IPS-18c (cell line): Measurements from ENCODE around the gene CASQ1.

Experiments
- H3K4me3 ChIP-seq: 2 replicates; pipeline ENCODE4 v1.7.0; 2013; ENCODE audit warnings: low read depth, mild to moderate bottlenecking, low read length, moderate library complexity; ENCODE audit not compliant: insufficient read depth
- H3K9me3 ChIP-seq: one replicate; pipeline ENCODE4 v1.6.1; 2013; ENCODE audit warnings: mild to moderate bottlenecking, low read length, moderate library complexity; ENCODE audit not compliant: control insufficient read depth, insufficient read depth

CASQ1 gene

DNA sequence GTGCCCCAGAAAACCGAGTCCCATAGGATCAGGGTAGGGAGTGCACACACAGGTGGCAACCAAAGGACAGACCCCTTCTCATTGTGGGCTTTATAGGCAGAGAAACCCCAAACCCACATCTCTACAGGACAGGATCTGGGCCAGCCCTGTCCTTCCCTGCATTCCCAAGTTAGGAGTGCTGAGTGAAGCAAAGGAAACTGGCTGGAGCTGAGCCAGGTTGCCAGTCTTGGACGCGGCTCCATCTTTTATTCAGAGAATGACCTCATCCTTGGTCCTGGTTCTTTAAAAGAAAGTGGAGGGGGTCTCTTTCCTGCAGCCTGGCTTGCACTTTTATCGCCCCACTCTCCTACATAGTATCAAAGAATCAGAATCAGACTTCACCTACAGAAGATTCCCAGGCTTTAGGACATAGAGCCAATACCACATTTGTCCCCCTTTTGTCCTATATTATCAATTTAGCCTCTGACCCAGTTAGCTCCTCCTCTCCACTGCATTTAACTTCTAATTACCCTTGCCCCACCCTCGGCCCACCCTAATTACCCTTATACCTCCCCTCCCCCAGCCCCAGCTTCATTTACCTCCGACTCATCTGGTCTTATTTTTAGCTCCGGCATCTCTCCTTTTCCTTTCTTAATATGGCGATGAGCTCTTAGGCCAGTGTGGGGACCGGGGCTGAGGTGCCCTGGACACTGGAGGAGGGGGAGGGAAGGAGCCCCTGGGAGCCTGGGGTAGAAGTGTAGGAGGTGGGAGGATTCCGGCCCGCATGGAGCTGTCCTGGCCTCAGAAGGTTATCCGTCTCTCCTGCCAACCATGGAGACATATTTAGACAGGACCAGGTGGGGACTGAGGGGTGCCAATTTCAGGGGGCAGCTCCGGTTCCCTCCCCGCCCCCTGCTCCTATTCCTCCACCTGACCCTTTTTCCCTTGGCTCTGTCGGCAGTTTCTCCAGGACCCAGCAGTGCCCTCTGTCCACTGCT lies at the start of gene CASQ1:
TSS of gene CASQ1 (plus strand) at position 927 of the 977 bp plus-strand sequence. CDS start 177 bp downstream, outside the sequence.
- Histone ChIP-seq H3K9me3 (peaks cover 2% of the 10 kb centered on the region), H3K4me3 (no peak within 1 kb of the TSS)

DNA sequence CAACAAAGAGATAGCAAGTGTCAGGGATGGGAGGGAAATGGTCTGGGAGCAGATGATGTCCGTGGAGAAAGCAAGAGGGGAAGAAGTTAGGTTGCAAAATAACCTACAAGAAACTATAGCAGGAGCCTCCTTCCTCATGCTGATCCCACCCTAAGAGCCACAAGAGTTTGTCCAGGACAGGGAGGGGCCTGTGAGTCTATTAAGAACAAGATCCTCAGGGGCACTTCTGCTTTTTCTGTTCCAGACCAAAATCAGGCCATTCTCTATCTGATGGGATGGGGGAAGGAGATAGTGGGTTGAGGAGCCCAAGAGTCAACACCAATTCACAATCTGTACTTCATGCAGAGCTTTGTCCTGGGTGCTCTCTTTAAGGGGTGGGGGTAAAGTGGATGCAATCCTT lies 46.7 kb upstream of the CASQ1 start:
- Histone ChIP-seq H3K9me3 (peaks cover 5% of the 10 kb centered on the region), H3K4me3 (no peak overlapping the region)

DNA sequence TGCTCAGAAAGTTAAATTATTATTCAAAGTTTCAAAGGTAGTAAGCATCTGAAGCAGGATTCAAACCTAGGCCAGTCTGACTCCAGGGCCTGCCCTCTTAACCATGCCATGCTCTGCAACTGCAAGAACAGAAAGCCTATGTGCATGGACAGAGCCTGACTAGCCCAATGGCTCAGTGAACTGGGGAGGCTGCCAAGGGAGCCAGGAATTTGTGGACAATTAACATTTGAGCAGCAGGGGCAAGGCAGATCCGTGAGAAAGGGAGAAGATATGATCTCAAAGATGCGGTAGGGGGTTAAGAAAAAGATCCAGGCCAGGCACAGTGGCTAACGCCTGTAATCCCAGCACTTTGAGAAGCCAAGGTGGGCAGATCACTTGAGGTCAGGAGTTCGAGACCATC lies 45.5 kb upstream of the CASQ1 start:
- no peak overlapping the region for H3K4me3 ChIP-seq
- H3K9me3 ChIP-seq = peaks cover 5% of the 10 kb centered on the region

DNA sequence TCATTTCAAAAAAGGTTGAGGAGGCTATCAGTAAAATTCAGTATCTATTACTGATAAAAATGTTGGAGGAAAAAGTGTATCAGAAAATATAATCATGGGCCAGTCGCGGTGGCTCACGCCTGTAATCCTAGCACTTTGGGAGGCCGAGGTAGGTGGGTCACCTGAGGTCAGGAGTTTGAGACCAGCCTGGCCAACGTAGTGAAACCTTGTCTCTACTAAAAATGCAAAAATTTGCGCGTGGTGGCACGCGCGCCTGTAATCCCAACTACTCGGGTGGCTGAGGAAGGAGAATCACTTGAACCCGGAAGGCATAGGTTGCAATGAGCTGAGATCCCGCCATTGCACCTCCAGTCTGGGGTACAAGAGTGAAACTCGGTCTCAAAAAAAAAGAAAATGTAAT lies 44.3 kb upstream of the CASQ1 start:
- H3K9me3 ChIP-seq = peaks cover 5% of the 10 kb centered on the region
- no peak overlapping the region for H3K4me3 ChIP-seq

DNA sequence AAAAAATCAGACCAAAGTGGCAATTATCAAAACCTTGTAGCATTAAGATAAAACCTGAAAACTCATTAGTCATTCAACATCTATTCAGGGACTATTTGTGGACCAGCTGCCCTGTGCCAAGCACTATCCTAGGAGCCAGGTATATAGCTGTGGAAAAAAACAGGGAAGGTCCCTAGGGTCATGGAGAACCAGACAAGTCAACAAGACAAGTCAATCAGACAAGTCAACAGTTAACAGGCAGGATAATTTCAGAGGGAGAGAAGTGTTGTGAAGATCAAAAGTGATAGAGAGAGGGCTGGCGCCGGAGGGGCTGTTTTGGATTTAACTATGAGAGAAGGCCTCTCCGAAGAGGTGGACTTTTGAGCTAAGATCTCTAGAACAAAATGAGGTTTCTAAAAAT lies 42.3 kb upstream of the CASQ1 start:
- peaks cover 2% of the 10 kb centered on the region for H3K9me3 ChIP-seq
- H3K4me3 ChIP-seq = no peak overlapping the region

DNA sequence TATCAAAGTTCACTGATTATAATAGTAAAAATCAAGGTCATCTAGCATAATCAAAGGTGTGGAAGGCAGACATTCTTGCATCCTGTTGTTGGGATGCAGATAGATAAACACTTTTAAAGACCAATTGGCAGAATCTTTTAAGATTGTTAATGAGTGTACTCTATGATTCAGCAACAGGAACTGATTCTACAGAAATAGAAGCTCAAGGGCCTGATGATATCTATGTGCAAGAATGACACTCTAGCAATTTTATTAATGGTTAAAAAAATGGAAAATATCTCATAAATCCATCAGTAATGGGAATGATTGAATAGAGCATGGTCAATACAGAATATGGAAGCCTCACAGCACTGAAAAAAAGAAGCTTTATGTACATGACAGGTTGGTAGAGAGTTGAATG lies 41.1 kb upstream of the CASQ1 start:
- H3K4me3 ChIP-seq = no peak overlapping the region
- H3K9me3 ChIP-seq = no peaks in the 10 kb centered on the region

DNA sequence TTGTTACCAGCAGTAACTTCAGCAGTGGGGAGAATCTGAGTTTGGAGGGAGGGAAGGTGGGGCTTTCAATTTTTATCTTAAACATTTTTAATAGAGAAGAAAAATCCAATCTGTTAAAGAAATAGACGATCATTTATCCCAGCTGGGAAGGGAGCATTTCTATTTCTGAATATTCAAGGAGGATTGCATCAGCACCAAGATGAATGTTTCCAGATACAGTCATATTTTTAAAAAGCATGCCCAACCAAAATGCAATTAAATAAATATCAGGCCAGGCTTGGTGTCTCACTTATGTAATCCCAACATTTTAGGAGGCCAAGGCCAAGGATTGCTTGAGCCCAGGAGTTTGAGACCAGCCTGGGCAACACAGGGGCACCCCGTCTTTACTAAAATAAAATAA lies 40.7 kb upstream of the CASQ1 start:
- Histone ChIP-seq H3K4me3 (no peak overlapping the region), H3K9me3 (no peaks in the 10 kb centered on the region)

DNA sequence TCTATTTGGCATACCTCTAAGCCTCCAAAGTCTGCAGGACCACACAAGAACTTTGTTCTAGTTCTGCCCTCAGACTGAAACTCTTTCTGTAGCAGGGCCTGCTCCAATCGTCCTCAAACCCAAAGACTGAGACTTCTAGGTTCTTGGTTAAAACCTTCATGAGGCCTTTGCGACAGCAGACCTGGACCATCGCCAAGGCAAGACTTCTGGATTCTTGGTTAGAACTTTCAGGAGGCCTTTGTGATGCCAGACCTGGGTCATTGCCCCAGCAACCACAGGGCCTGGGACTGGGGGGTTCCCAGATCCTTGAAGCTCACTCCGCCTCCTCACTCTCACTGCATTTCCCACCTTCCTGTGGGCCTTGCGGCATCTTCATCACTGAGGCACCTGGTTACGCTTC lies 39.1 kb upstream of the CASQ1 start, which contains the start of gene ATP1A4:
TSS of gene ATP1A4 (plus strand) at position 301 of the 400 bp plus-strand sequence. CDS start 438 bp downstream, outside the sequence.
- no peak within 1 kb of the TSS for H3K4me3 ChIP-seq
- no peaks in the 10 kb centered on the region for H3K9me3 ChIP-seq

DNA sequence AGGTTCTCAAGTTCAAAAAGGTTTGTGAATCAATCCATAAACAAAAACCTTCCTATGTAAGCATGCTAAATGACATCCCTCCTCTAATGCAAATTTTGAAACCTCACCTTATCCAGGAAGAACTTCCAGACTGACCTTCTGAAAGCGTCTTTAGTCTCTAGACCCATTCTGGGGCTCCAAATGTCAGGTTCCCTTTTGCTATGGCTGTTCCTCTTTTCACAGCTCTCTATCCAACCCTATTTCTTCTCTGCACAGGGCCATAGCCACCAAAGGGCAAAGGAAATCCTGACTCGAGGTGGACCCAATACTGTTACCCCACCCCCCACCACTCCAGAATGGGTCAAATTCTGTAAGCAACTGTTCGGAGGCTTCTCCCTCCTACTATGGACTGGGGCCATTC lies 35.6 kb upstream of the CASQ1 start:
- Histone ChIP-seq H3K4me3 (no peak overlapping the region), H3K9me3 (no peaks in the 10 kb centered on the region)

DNA sequence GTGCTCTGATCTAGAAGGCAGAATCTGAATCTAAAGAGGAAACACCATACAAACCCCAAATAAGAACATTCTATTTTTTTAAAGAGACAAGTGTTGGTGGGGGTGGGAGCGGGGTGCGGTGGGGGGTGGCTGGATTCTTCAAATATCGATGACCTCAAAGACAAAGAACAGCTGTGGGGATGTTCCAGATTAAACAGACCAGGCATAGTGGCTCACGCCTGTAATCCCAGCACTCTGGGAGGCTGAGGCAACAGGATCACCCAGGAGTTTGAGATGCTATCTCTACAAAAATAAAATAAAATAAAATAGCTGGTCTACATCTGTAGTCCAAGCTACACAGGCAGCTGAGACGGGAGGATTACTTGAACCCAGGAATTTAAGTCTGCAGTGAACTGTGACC lies 34.0 kb upstream of the CASQ1 start:
- H3K9me3 ChIP-seq = no peaks in the 10 kb centered on the region
- no peak overlapping the region for H3K4me3 ChIP-seq

DNA sequence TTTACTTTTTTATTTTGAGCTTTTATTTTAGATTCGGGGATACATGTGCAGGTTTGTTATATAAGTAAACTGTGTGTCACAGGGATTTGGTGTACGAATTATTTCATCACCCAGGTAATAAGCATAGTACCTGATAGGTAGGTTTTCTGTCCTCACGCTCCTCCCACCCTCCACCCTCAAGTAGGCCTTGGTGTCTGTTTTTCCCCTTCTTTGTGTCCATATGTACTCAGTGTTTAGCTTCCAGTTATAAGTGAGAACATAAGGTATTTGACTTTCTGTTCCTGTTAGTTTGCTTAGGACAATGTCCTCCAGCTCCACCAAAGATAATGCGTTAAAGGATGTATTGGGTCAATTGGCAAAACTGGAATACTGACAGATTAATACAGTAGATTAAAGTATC lies 33.2 kb upstream of the CASQ1 start:
- no peaks in the 10 kb centered on the region for H3K9me3 ChIP-seq
- no peak overlapping the region for H3K4me3 ChIP-seq

DNA sequence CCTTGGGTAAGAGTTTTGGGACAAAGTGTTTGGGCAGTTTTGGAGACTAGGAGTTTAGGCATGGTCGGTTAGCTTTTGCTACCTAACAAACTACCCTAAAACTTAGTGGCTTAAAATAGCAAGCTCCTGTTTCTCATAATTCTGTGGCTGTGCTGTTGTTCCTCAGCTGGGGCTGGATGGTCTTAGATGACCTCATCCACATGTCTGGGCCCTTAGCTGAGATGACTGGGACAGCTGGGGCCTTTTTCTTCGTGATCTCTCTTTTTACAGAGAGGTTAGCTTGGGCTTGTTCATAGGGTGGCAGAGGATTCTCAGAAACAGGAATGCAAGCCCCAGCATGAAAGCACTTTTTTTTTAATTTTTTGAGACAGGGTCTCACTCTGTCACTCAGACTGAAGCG lies 32.3 kb upstream of the CASQ1 start:
- Histone ChIP-seq H3K4me3 (no peak overlapping the region), H3K9me3 (no peaks in the 10 kb centered on the region)

DNA sequence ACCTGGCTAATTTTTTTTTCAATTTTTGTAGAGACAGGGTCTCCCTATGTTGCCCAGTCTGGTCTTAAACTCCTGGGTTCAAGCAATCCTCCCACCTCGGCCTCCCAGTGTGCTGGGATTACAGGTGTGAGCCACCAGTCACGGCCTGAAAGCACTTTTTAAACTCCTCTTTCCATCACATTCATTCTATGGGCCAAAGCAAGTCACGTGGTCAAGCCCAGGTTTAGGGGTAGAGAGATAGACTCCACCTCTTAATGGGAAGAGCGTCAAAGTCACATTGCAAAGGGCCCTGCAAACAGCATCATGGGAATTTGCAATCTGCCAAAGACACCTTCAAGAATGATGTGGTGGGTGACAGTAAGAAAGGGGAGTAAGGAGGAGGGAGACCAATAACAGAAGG lies 31.8 kb upstream of the CASQ1 start:
- H3K9me3 ChIP-seq = no peaks in the 10 kb centered on the region
- no peak overlapping the region for H3K4me3 ChIP-seq

DNA sequence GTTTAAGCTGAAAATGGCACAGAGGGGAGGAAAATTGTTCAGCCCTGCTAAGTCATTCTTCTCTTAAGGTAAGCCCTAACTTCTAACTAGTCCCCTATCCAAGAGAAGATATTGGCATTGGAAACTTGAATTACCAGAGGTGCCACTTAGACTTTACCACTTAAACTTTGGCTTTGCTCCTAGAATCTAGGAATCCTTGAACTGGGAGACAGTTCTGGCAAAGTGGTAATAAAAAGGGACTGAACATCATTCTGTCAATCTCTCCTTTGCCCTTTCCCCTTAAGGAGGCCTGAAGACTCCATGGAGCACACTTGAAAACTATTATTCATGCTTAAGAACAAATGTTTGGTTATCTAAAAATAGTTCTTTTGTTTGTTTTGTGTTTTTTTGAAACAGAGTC lies 30.5 kb upstream of the CASQ1 start:
- H3K9me3 ChIP-seq = no peaks in the 10 kb centered on the region
- no peak overlapping the region for H3K4me3 ChIP-seq

DNA sequence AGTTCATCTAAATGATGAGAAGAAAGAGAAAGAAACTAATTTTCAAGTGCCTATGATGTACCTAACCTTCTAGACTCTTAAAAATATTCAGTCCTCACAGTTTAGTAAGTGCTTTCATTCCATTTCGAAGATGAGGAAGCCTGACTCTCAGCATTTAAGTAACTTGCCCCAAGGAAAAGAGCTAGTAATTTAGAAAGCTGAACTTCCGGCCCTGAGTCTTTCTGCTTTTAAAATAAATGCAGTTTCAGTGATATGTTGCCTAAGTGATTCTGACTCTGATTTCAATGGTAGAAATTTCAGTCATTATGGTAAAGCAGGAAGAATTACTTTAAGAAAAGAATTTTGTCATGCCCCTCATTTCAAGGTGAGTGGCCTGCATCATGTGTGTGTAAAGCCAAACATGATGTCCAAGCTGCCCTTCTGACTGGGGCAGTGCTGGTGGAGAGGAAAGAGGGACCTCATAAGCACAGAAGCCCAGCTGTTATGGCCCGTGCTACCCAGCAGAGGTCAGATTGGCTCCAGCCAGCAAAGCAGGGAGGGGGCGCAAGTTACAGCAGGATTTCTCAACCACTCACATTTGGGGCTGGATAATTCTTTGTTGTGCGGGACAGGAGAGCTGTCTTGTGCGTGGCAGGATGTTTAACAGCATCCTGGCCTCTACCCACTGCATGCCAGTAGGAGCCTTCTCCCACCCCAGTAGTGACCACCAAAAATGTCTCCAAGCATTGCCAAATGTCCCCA lies 28.2 kb upstream of the CASQ1 start:
- H3K4me3 ChIP-seq = no peak overlapping the region

DNA sequence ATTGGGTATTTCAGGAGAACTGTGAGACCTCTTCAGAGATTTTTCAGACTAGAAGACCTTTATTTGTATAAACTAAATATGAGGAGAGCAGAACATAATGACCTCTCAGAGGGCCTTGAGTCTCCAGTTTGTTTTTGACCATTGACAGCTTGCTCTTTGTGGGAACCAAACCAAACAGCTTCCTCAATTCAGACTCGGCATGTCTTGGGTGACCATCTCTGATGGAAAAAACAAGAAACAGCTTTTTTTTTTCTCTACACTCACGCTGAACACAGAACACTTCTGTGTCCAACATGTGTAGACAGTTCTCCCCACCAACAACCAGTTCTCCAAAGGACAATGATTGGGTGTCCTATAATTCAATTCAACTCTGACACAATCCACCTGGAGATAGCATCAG lies 27.4 kb upstream of the CASQ1 start:
- H3K9me3 ChIP-seq = no peaks in the 10 kb centered on the region

More for the DNA sequence above, 28.2 kb upstream of the CASQ1 start:
- no peaks in the 10 kb centered on the region for H3K9me3 ChIP-seq

DNA sequence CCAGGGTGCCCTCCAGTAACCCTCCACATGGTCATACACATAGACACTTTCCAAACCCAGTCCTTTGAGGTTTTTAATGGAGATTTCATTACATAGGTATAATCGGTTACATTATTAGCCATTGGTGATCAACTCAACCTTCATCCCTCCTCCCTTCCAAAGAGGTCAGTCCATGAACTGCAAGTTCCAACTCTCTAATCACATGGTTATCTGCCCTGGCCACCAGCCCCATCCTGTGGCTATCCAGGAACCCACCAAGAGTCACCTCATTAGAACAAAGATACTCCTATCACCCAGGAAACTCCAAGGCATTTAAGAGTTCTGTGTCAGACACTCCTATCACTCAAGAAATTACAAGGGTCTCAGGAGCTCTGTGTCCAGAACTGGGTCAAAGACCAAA lies 26.8 kb upstream of the CASQ1 start:
- Histone ChIP-seq H3K9me3 (no peaks in the 10 kb centered on the region), H3K4me3 (no peak overlapping the region)

More for the DNA sequence above, 27.4 kb upstream of the CASQ1 start:
- no peak overlapping the region for H3K4me3 ChIP-seq

DNA sequence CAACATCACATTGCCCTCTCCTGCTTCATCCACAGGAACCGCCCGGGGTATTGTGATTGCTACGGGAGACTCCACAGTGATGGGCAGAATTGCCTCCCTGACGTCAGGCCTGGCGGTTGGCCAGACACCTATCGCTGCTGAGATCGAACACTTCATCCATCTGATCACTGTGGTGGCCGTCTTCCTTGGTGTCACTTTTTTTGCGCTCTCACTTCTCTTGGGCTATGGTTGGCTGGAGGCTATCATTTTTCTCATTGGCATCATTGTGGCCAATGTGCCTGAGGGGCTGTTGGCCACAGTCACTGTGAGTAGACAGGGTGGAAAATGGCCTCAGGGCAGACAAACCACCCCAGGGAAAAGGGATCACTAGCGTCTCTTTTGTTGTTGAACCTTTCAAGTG lies 26.3 kb upstream of the CASQ1 start:
- no peaks in the 10 kb centered on the region for H3K9me3 ChIP-seq
- no peak overlapping the region for H3K4me3 ChIP-seq
